Measurements from ENCODE around the gene SYNGR3.
A peak's percentile ranks its signal among the peaks of the same experiment; 100 is the strongest.
"Not testable (repeated sequence)": the region's sequence is repeated elsewhere in the genome, so short reads cannot be mapped to it uniquely, and the experiment has no call there.

Gene SYNGR3

DNA sequence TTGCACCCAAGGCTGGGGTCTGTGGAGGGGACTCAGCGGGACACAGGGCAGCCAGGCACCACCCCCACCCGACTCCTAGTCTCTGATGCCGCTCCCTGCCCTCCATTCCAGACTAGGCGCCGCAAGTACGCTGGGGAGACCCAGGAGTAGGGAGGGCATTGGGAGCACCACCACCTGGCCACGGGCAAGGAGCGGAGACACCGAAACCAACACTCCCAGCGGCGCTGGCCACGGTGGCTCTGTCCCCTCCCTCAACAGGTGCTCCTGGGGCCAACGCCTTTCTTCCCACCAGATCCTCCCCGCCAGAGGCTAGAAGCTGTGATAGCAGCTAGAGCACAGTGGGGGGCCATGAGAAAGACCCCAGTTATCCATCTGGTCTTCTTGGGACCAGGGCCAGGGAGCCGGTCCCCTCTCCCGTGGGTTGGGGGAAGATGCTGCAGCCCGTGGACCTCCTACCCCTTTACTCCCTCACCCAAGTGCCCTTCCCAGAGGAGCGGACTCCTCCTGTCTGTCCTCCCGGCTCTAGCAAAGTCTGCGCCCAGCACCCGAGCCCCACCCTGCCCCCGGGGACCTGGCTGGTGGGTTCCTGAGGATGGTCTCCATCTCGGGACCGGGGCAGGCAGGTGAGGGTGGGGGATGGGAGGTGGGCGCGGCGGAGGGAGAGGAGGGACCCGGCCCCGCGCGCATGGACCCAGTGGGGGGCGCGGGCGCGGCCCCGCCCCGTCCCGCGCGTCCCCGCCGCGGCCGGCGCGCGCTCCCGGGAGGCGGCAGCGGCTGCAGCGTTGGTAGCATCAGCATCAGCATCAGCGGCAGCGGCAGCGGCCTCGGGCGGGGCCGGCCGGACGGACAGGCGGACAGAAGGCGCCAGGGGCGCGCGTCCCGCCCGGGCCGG lies at the start of gene SYNGR3:
SYNGR3 (plus strand) TSS at position 762 of the 892 bp plus-strand sequence. CDS start 133 bp downstream, outside the sequence.
- DNase-seq (ENCODE audit: low read depth), result no peak

- no peak for DNase-seq (ENCODE audit: low read depth)
Observed at GRCh38 chr16:1940273-1941161, 49.3 kb upstream of the SYNGR3 start.

GRCh38 chr16:1941162-1942046 lies 48.4 kb upstream of the SYNGR3 start:
- no peak for DNase-seq (ENCODE audit: low read depth)

GRCh38 chr16:1942047-1942809 lies 47.5 kb upstream of the SYNGR3 start:
- no peak for DNase-seq (ENCODE audit: low read depth)

- peak; percentile 99 for DNase-seq (ENCODE audit: low read depth)
Observed at GRCh38 chr16:1942810-1943726, 46.7 kb upstream of the SYNGR3 start, which contains the start of gene MSRB1. Gene MSRB1 (minus strand): TSS chr16:1943199. CDS start chr16:1943156, 43 bp downstream.

- no peak for DNase-seq (ENCODE audit: low read depth)
Observed at GRCh38 chr16:1944612-1945199, 45.1 kb upstream of the SYNGR3 start.

GRCh38 chr16:1945559-1946391 lies 44.0 kb upstream of the SYNGR3 start:
- DNase-seq (ENCODE audit: low read depth), result no peak

GRCh38 chr16:1946495-1947368 lies 43.0 kb upstream of the SYNGR3 start:
- DNase-seq (ENCODE audit: low read depth), result no peak

DNA sequence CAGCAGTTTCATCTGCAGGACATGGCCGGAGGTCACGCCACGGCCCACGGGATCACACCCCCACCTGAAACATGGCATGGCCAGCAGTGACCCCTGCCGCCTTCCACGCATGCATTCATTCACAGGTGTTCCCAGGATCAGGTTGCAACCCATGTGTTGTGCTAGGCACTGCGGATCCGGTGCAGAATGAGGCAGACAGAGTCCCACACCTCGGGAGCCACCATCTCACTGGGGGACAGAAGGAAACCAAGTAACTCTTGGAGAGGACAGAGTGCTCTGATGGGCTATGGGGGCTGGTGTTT lies 42.5 kb upstream of the SYNGR3 start:
- DNase-seq (ENCODE audit: low read depth), result no peak

DNA sequence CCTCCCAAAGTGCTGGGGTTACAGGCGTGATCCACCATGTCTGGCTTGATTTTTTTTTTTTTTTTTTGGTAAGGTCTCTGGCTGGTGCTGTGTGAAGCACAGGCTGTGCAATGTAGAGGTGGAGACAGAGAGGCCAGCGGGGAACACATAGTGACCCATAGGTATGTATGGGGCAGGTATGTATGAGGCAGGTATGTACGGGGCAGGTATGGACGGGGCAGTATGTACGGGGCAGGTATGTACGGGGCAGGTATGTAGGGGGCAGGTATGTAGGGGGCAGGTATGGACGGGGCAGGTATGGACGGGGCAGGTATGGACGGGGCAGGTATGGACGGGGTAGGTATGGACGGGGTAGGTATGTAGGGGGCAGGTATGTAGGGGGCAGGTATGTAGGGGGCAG lies 40.3 kb upstream of the SYNGR3 start:
- DNase-seq (ENCODE audit: low read depth), result no peak

GRCh38 chr16:1950047-1950446 lies 39.7 kb upstream of the SYNGR3 start:
- no peak for DNase-seq (ENCODE audit: low read depth)

- DNase-seq (ENCODE audit: low read depth), result no peak
Observed at GRCh38 chr16:1950559-1950958, 39.2 kb upstream of the SYNGR3 start.

- DNase-seq (ENCODE audit: low read depth), result no peak
Observed at GRCh38 chr16:1953734-1954133, 36.0 kb upstream of the SYNGR3 start.

DNA sequence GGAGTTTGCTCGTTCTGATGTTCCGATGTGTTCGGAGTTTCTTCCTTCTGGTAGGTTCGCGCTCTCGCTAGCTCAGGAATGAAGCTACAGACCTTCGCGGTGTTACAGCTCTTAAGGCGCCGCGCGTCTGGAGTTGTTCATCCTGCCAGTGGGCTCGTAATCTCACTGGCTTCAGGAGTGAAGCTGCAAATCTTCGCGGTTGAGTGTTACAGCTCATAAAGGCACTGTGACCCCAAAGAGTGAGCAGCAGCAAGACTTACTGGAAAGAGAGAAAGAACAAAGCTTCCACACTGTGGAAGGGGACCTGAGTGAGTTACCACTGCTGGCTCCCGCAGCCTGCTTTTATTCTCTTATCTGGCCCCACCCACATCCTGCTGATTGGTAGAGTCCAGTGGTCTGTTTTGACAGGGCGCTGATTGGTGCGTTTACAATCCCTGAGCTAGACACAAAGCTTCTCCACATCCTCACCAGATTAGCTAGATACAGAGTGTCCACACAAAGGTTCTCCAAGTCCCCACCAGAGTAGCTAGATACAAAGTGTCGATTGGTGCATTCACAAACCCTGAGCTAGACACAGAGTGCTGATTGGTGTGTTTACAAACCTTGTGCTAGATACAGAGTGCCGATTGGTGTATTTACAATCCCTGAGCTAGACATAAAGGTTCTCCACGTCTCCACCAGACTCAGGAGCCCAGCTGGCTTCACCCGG lies 32.2 kb upstream of the SYNGR3 start:
- not testable (repeated sequence) for DNase-seq (ENCODE audit: low read depth)

- not testable (repeated sequence) for DNase-seq (ENCODE audit: low read depth)
Observed at GRCh38 chr16:1958143-1958491, 31.7 kb upstream of the SYNGR3 start.

GRCh38 chr16:1958715-1959268 lies 31.0 kb upstream of the SYNGR3 start:
- DNase-seq (ENCODE audit: low read depth), result no peak
